A549 treated with Hydrocortisone at 1 μM for 4 hours (cell line): ENCODE measurements around the gene OR7G3. TPM values are rescaled to one million over a fixed set of nuclear protein-coding genes. Genes with fewer than 3 reads are reported as not detected.

ENCODE experiments used
- total RNA-seq: library from RNA; stranded (reverse); fragments of 200-300 nt; extraction: Qiagen RNA extraction; gene quantifications from 5 replicates; pipeline ENCODE4 v1.2.3, GENCODE V29; 2022

Gene OR7G3
- not detected in 5 replicates for total RNA-seq

GRCh38 chr19:9126900-9127405 is at the start of gene OR7G3:
OR7G3 (minus strand) TSS chr19:9126950; CDS start chr19:9126950, 0 bp downstream.

GRCh38 chr19:9140159-9140874 is 13.6 kb upstream of the OR7G3 start, which contains the start of gene ZNF317:
ZNF317 (plus strand) TSS chr19:9140397; CDS start chr19:9156017, 15,620 bp downstream.

DNA sequence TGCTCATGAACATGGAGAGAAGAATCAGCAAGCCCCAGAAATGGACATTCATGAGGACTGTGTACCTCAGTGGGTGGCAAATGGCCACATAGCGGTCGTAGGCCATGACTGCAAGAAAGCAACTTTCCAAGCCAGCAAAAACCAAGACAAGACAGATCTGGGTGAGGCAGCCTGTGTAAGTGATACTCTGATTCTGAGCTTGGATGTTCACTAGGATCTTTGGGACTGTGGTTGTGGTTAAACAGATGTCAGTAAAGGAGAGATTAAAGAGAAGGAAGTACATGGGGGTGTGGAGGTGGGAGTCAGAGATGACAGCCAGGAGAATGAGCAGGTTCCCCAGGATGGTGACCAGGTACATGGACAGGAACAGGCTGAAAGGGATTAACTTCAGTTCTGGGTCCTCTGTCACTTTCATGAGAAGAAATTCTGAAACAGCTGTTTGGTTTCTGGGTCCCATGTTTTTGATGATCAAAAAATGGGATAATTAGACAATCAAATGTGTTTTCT is 11.4 kb downstream of the OR7G3 start, which contains the start of gene OR7G1:
Gene OR7G1 (minus strand): TSS at position 457 of the 507 bp plus-strand sequence. CDS start 0 bp downstream, at position 457.

GRCh38 chr19:9107375-9107774 is 19.4 kb downstream of the OR7G3 start, which contains the start of gene OR7G2:
OR7G2 (minus strand) TSS chr19:9107475; CDS start chr19:9103243, 4,232 bp downstream.

GRCh38 chr19:9086761-9087160 is 40.0 kb downstream of the OR7G3 start, which contains the start of gene OR1M1:
OR1M1 (plus strand) TSS chr19:9087061; CDS start chr19:9093245, 6,184 bp downstream.

Other genes starting within 250 kb of the OR7G3 start
- 0.02 to 0.06 TPM (median 0.03 TPM) in 5 replicates for gene MUC16, start 116.5 kb downstream of the OR7G3 start, total RNA-seq
- gene OR1M1, start 39.9 kb downstream of the OR7G3 start, total RNA-seq = not detected in 5 replicates
- gene OR7G2, start 19.5 kb downstream of the OR7G3 start, total RNA-seq = not detected in 5 replicates
- not detected in 5 replicates for gene OR7G1, start 11.2 kb downstream of the OR7G3 start, total RNA-seq
- 15.4 to 19.9 TPM (median 18.6 TPM) in 5 replicates for gene ZNF317, start 13.4 kb upstream of the OR7G3 start, total RNA-seq
- not detected in 5 replicates for gene OR7D2, start 52.0 kb upstream of the OR7G3 start, total RNA-seq
- gene OR7D4, start 92.6 kb upstream of the OR7G3 start, total RNA-seq = not detected in 5 replicates
- gene OR7E24, start 124.0 kb upstream of the OR7G3 start, total RNA-seq = not detected in 5 replicates
- 0.85 to 1.4 TPM (median 1.3 TPM) in 5 replicates for gene ZNF699, start 182.9 kb upstream of the OR7G3 start, total RNA-seq
- 4.5 to 5.6 TPM (median 4.7 TPM) in 5 replicates for gene ZNF559, start 197.2 kb upstream of the OR7G3 start, total RNA-seq
- gene ZNF177, start 236.1 kb upstream of the OR7G3 start, total RNA-seq = 0.43 to 0.76 TPM (median 0.58 TPM) in 5 replicates